Activated T-cell treated with anti-CD3 and anti-CD28 coated beads, Interleukin-2, amount 50 U/mL, for 24 hours (primary cell): ENCODE data around the gene CLASRP.
A peak's percentile ranks its signal among the peaks of the same experiment; 100 is the strongest.
"Not testable (repeated sequence)": the region's sequence is repeated elsewhere in the genome, so short reads cannot be mapped to it uniquely, and the experiment has no call there.

Source experiments
- DNase-seq: peaks from one replicate; pipeline ENCODE4 v3.0.0-alpha.2; 2020
- H3K27ac Mint-ChIP-seq: 2 replicates; pipeline ENCODE4 v1.8.0; 2020; ENCODE audit warnings: mild to moderate bottlenecking, mixed read lengths
- H3K27me3 Mint-ChIP-seq: 2 replicates; pipeline ENCODE4 v1.8.0; 2020; ENCODE audit warnings: mixed read lengths
- H3K36me3 Mint-ChIP-seq: 2 replicates; pipeline ENCODE4 v1.8.0; 2020; ENCODE audit warnings: low read depth, mixed read lengths
- H3K4me1 Mint-ChIP-seq: 2 replicates; pipeline ENCODE4 v1.8.0; 2020; ENCODE audit warnings: low read depth, mixed read lengths
- H3K4me3 Mint-ChIP-seq: 2 replicates; pipeline ENCODE4 v1.8.0; 2020; ENCODE audit warnings: mild to moderate bottlenecking, moderate library complexity, mixed read lengths
- H3K9me3 Mint-ChIP-seq: 2 replicates; pipeline ENCODE4 v1.8.0; 2020; ENCODE audit warnings: mixed read lengths

CLASRP gene

GRCh38 chr19:45104658-45105349, 66.0 kb downstream of the CLASRP start:
- no peaks in the 10 kb centered on the region for H3K27me3 Mint-ChIP-seq
- H3K27ac Mint-ChIP-seq = peak overlapping the region; percentile 27
- H3K36me3 Mint-ChIP-seq = peaks cover 5% of the 10 kb centered on the region
- peaks cover 50% of the 10 kb centered on the region for H3K4me1 Mint-ChIP-seq
- no peak overlapping the region for H3K4me3 Mint-ChIP-seq
- H3K9me3 Mint-ChIP-seq = no peaks in the 10 kb centered on the region
- no peak for DNase-seq

GRCh38 chr19:45106363-45106762, 67.5 kb downstream of the CLASRP start:
- not testable (repeated sequence) for H3K9me3 Mint-ChIP-seq, DNase-seq

GRCh38 chr19:45107621-45108150, 68.8 kb downstream of the CLASRP start:
- Mint-ChIP-seq H3K27me3 (no peaks in the 10 kb centered on the region), H3K9me3 (no peaks in the 10 kb centered on the region), H3K27ac (no peak overlapping the region), H3K36me3 (peaks cover 4% of the 10 kb centered on the region), H3K4me3 (no peak overlapping the region), H3K4me1 (peaks cover 57% of the 10 kb centered on the region)
- DNase-seq = no peak

More at GRCh38 chr19:45106363-45106762, 67.5 kb downstream of the CLASRP start:
- H3K27ac Mint-ChIP-seq, H3K36me3 Mint-ChIP-seq, H3K4me3 Mint-ChIP-seq, H3K27me3 Mint-ChIP-seq: not testable (repeated sequence)
- peaks cover 60% of the 10 kb centered on the region for H3K4me1 Mint-ChIP-seq

- no peaks in the 10 kb centered on the region for H3K27me3 Mint-ChIP-seq
- peaks cover 41% of the 10 kb centered on the region for H3K4me1 Mint-ChIP-seq
- no peak for DNase-seq
- no peaks in the 10 kb centered on the region for H3K9me3 Mint-ChIP-seq
- peaks cover 5% of the 10 kb centered on the region for H3K36me3 Mint-ChIP-seq
- no peak overlapping the region for H3K4me3 Mint-ChIP-seq
- H3K27ac Mint-ChIP-seq = no peak overlapping the region
Measured at GRCh38 chr19:45110851-45111266, 72.0 kb downstream of the CLASRP start.

- Mint-ChIP-seq H3K27ac (no peak overlapping the region), H3K4me3 (no peak overlapping the region), H3K9me3 (no peaks in the 10 kb centered on the region), H3K4me1 (peaks cover 53% of the 10 kb centered on the region), H3K36me3 (peaks cover 5% of the 10 kb centered on the region), H3K27me3 (no peaks in the 10 kb centered on the region)
- DNase-seq = no peak
Measured at GRCh38 chr19:45112111-45112827, 73.4 kb downstream of the CLASRP start.

GRCh38 chr19:45113628-45114027, 74.8 kb downstream of the CLASRP start:
- DNase-seq = no peak
- Mint-ChIP-seq H3K4me1 (peaks cover 62% of the 10 kb centered on the region), H3K9me3 (no peaks in the 10 kb centered on the region), H3K4me3 (no peak overlapping the region), H3K36me3 (peaks cover 5% of the 10 kb centered on the region), H3K27ac (no peak overlapping the region), H3K27me3 (no peaks in the 10 kb centered on the region)

GRCh38 chr19:45114116-45114515, 75.3 kb downstream of the CLASRP start:
- Mint-ChIP-seq H3K4me3 (no peak overlapping the region), H3K27me3 (no peaks in the 10 kb centered on the region), H3K36me3 (peaks cover 3% of the 10 kb centered on the region), H3K9me3 (no peaks in the 10 kb centered on the region), H3K4me1 (peaks cover 65% of the 10 kb centered on the region), H3K27ac (no peak overlapping the region)
- no peak for DNase-seq

- peaks cover 65% of the 10 kb centered on the region for H3K4me1 Mint-ChIP-seq
- no peak for DNase-seq
- no peaks in the 10 kb centered on the region for H3K27me3 Mint-ChIP-seq
- no peak overlapping the region for H3K4me3 Mint-ChIP-seq
- peak overlapping the region; percentile 50 for H3K27ac Mint-ChIP-seq
- H3K36me3 Mint-ChIP-seq = peaks cover 4% of the 10 kb centered on the region
- no peaks in the 10 kb centered on the region for H3K9me3 Mint-ChIP-seq
Measured at GRCh38 chr19:45115809-45116615, 77.2 kb downstream of the CLASRP start.

GRCh38 chr19:45117167-45117594, 78.3 kb downstream of the CLASRP start:
- Mint-ChIP-seq H3K4me1 (peaks cover 71% of the 10 kb centered on the region), H3K27ac (peak overlapping the region; percentile 67), H3K4me3 (peak overlapping the region; percentile 36), H3K36me3 (peaks cover 4% of the 10 kb centered on the region), H3K9me3 (no peaks in the 10 kb centered on the region), H3K27me3 (no peaks in the 10 kb centered on the region)
- DNase-seq = peak; percentile 74

- no peak for DNase-seq
- peak overlapping the region; percentile 67 for H3K27ac Mint-ChIP-seq
Measured at GRCh38 chr19:45117671-45118070, 78.8 kb downstream of the CLASRP start.

GRCh38 chr19:45118106-45118505, 79.3 kb downstream of the CLASRP start:
- no peak overlapping the region for H3K27ac Mint-ChIP-seq
- no peaks in the 10 kb centered on the region for H3K9me3 Mint-ChIP-seq
- peaks cover 74% of the 10 kb centered on the region for H3K4me1 Mint-ChIP-seq
- H3K4me3 Mint-ChIP-seq = no peak overlapping the region
- peaks cover 4% of the 10 kb centered on the region for H3K36me3 Mint-ChIP-seq
- no peak for DNase-seq
- no peaks in the 10 kb centered on the region for H3K27me3 Mint-ChIP-seq

More at GRCh38 chr19:45117671-45118070, 78.8 kb downstream of the CLASRP start:
- Mint-ChIP-seq H3K4me3 (no peak overlapping the region), H3K4me1 (peaks cover 74% of the 10 kb centered on the region), H3K27me3 (no peaks in the 10 kb centered on the region), H3K9me3 (no peaks in the 10 kb centered on the region), H3K36me3 (peaks cover 4% of the 10 kb centered on the region)

GRCh38 chr19:45118591-45119355, 79.9 kb downstream of the CLASRP start:
- not testable (repeated sequence) for DNase-seq, H3K27me3 Mint-ChIP-seq, H3K4me3 Mint-ChIP-seq, H3K9me3 Mint-ChIP-seq, H3K36me3 Mint-ChIP-seq
- peaks cover 74% of the 10 kb centered on the region for H3K4me1 Mint-ChIP-seq
- H3K27ac Mint-ChIP-seq = peak overlapping the region; percentile 50

GRCh38 chr19:45119582-45119981, 80.7 kb downstream of the CLASRP start:
- no peak overlapping the region for H3K27ac Mint-ChIP-seq
- no peaks in the 10 kb centered on the region for H3K27me3 Mint-ChIP-seq
- H3K4me3 Mint-ChIP-seq = no peak overlapping the region
- no peaks in the 10 kb centered on the region for H3K9me3 Mint-ChIP-seq
- no peak for DNase-seq
- peaks cover 2% of the 10 kb centered on the region for H3K36me3 Mint-ChIP-seq
- peaks cover 71% of the 10 kb centered on the region for H3K4me1 Mint-ChIP-seq
